Choroid plexus epithelial cell (primary cell): Measurements from ENCODE around the gene GSTCD.
"Not testable (repeated sequence)": the region's sequence is repeated elsewhere in the genome, so short reads cannot be mapped to it uniquely, and the experiment has no call there.

ENCODE experiments used
- DNase-seq: peaks from one replicate; pipeline ENCODE4 v3.0.0-alpha.2; 2010; ENCODE audit warnings: low read depth
- H3K4me3 ChIP-seq: 2 replicates; pipeline ENCODE4 v1.5.1; 2011; ENCODE audit warnings: low read depth, mild to moderate bottlenecking, control low read depth, low read length, moderate library complexity
- TF ChIP-seq, protein P1 (sequence below): conservative IDR thresholded peaks from 2 replicates; pipeline ENCODE4 v1.5.1; 2011; ENCODE audit warnings: low read depth, mild to moderate bottlenecking, control low read depth, inconsistent platforms, low read length, moderate library complexity

The GSTCD gene

DNA sequence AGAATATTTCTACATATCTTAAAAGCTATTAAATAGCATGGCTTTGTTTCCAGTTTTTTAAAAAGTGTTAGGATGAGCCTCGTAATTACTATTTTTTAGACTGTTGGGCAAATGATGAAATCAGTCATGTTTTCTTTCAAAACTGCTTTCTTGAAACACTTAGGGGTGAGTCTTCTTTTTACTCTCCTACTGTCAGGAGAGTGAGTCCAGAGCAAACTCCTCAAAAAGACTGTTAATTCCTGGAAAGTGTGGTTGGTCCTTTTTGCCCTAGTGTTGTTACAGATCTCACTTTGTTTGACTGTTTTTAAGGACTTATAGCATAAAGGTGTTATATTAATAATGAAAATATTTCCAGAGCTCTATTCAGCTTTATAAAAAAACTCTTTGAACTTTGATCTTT lies 6.3 kb downstream of the GSTCD start:
- TF ChIP-seq, protein P1, sequence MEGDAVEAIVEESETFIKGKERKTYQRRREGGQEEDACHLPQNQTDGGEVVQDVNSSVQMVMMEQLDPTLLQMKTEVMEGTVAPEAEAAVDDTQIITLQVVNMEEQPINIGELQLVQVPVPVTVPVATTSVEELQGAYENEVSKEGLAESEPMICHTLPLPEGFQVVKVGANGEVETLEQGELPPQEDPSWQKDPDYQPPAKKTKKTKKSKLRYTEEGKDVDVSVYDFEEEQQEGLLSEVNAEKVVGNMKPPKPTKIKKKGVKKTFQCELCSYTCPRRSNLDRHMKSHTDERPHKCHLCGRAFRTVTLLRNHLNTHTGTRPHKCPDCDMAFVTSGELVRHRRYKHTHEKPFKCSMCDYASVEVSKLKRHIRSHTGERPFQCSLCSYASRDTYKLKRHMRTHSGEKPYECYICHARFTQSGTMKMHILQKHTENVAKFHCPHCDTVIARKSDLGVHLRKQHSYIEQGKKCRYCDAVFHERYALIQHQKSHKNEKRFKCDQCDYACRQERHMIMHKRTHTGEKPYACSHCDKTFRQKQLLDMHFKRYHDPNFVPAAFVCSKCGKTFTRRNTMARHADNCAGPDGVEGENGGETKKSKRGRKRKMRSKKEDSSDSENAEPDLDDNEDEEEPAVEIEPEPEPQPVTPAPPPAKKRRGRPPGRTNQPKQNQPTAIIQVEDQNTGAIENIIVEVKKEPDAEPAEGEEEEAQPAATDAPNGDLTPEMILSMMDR = no peak
- no peak overlapping the region for H3K4me3 ChIP-seq
- DNase-seq = no peak

DNA sequence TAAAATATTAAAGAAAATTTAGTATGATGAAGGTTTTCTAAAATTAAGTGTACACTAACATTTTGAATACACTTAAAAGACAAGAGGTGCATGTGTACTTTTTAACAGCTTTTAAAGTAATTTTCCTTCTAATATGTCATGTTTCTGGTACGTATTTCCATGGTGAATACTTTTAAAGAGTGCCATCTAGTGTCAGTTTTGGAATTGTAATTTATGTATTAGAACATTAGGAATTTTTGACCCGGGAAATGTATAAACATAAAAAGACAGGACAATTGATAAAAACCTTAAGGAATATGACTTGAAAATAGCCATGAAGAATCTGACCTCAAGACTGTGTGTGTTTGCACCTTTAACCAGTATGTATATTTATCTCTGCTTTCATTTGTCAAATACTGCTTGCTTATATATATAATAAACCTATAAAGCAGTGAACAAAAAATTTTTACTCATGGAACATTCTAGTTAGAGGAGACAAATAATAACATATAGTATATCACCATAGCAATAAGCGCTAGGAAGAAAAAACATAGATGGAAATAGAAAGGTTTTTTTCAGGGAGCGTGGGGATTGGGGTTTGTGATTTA lies 7.2 kb downstream of the GSTCD start:
- H3K4me3 ChIP-seq = no peak overlapping the region
- TF ChIP-seq, protein P1 = peak; percentile 52
- DNase-seq = peak; percentile 61

DNA sequence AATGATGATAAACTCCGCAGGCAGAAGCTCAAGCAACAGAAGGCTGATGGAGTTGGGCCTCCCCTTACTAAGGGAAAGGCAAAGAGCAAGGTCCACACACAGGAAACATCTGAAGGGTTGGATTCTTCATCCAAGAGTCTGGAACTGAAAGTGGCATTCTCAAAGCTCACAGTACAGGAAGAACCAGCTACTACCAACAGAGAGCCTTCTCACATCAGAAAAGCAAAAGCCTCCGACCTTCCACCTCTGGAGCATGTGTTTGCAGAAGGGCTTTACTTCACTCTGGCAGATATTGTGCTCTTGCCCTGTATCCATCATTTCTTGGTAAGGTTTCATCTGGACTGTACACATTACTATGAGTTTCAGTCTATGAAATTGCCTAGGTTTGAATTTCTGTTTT lies 10.6 kb downstream of the GSTCD start:
- TF ChIP-seq, protein P1 = no peak
- DNase-seq = no peak
- no peak overlapping the region for H3K4me3 ChIP-seq

DNA sequence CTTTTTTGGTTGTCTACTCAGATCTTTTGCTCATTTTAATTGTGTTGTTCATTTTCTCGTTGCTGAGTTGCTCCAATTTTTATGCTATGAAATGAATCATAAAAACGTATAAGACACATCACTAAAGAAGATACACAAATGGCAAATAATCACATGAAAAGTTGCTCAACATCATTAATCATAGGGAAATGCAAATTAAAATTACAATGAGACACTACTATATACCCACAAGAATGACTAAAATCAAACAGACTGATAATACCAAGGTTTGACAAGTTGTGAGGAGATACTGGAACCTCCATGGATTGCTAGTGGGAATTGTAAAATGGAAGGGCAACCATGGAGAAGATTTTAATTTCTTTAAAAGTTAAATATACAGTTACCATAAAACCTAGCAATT lies 17.0 kb downstream of the GSTCD start:
- no peak overlapping the region for H3K4me3 ChIP-seq
- no peak for DNase-seq
- TF ChIP-seq, protein P1 = no peak

DNA sequence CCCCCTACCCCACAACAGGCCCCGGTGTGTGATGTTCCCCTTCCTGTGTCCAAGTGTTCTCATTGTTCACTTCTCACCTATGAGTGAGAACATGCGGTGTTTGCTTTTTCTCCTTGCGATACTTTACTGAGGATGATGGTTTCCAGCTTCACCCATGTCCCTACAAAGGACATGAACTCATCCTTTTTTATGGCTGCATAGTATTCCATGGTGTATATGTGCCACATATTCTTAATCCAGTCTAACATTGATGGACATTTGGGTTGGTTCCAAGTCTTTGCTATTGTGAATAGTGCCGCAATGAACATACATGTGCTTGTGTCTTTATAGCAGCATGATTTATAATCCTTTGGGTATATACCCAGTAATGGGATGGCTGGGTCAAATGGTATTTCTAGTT lies 21.3 kb downstream of the GSTCD start:
- DNase-seq, H3K4me3 ChIP-seq: not testable (repeated sequence)

DNA sequence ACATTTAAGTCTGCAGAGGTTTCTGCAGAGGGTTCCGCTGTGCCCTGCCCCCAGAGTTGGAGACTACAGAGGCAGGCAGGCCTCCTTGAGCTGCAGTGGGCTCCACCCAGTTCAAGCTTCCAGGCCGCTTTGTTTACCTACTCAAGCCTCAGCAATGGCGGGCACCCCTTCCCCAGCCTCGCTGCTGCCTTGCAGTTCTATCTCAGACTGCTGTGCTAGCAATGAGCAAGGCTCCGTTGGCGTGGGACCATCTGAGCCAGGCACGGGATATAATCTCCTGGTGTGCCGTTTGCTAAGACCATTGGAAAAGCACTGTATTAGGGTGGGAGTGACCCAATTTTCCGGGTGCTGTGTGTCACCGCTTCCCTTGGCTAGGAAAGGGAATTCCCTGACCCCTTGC lies 26.6 kb downstream of the GSTCD start:
- not testable (repeated sequence) for H3K4me3 ChIP-seq, DNase-seq

DNA sequence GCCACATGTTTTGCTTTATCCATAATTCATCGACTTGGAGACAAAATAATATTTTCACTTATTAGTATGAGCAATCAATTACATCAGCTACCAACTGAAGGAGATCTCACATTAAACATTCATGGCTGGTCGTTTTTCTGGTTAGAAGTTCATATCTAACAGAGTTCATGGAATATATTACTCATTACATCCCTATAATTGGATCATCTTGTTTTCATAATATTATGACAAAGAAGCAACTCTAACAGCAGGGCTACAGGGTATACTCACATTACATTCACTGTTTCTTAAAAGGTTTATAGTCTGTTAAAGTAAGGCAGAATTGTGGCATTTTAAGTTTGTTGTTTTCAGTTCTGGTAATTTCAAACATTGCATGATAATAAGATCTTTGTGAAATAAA lies 33.0 kb downstream of the GSTCD start:
- DNase-seq = peak; percentile 37
- TF ChIP-seq, protein P1 = no peak
- H3K4me3 ChIP-seq = no peak overlapping the region

DNA sequence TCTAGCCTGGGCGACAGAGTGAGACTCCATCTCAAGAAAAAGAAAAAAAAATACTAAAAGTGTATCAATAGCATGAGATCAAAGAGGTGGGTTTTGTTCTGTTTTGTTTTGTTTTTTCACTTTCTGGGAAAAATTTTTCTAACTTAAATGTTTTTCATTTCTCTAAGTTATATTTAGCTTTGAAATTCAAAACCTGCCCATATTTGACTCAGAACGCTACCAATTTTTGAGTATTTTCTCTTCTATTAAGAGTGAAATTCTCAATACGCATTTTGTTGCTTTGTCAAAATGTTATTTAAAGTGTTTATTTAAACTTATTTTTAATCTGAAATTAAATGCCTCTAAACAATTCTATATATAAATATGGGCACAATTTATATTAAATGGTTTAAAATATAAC lies 39.6 kb downstream of the GSTCD start:
- TF ChIP-seq, protein P1 = no peak
- no peak overlapping the region for H3K4me3 ChIP-seq

More for the DNA sequence above, 39.6 kb downstream of the GSTCD start:
- DNase-seq = no peak
